ENCODE data around the gene DISC1.

GRCh38 chr1:231601824-231602672, 24.5 kb upstream of the DISC1 start:
- TF ChIP-seq CTCF (IDR thresholded peaks at IDR 0.05) (no peak), USF2 (IDR thresholded peaks at IDR 0.05; ENCODE audit: borderline replicate concordance, low read depth, low read length) (no peak), TCF12 (IDR thresholded peaks at IDR 0.05) (peak; percentile 44; the same call in 1 of the 2 replicates), EP300 (IDR thresholded peaks at IDR 0.05; ENCODE audit: borderline replicate concordance in 1 of 2, low read depth in 1 of 2, low read length in 1 of 2) (no peak), FOXM1 (IDR thresholded peaks at IDR 0.05; ENCODE audit: low read depth) (no peak), RAD21 (IDR thresholded peaks at IDR 0.05; ENCODE audit: low read length) (no peak), REST (IDR thresholded peaks at IDR 0.05; ENCODE audit: low read depth, low read length) (no peak), MXI1 (IDR thresholded peaks at IDR 0.05; ENCODE audit: low read depth, low read length) (no peak), JUND (IDR thresholded peaks at IDR 0.05) (no peak)

All from SK-N-SH (cell line).